Suprapubic skin (tissue), 4 donors: ENCODE results near the gene C5AR2. TPM values are rescaled to one million over a fixed set of nuclear protein-coding genes. Genes with fewer than 3 reads are reported as not detected.
A peak's percentile ranks its signal among the peaks of the same experiment; 100 is the strongest.

Source experiments
- DNase-seq, 2 donors: peaks; one replicate each; pipeline ENCODE4 v3.0.0-alpha.2; 2019; ENCODE audit warnings: low spot score in 2 of 2
- H3K27ac ChIP-seq: fragments of 200-600 bp; sonication (generic); one replicate; pipeline ENCODE4 v1.5.1; 2019
- H3K27me3 ChIP-seq: fragments of 200-600 bp; sonication (generic); one replicate; pipeline ENCODE4 v1.5.1; 2019
- H3K36me3 ChIP-seq: fragments of 200-600 bp; sonication (generic); one replicate; pipeline ENCODE4 v1.5.1; 2019
- H3K4me1 ChIP-seq: fragments of 200-600 bp; sonication (generic); one replicate; pipeline ENCODE4 v1.5.1; 2019
- H3K4me3 ChIP-seq: fragments of 200-600 bp; sonication (generic); one replicate; pipeline ENCODE4 v1.5.1; 2019; ENCODE audit warnings: mild to moderate bottlenecking
- H3K9me3 ChIP-seq: fragments of 200-600 bp; sonication (generic); one replicate; pipeline ENCODE4 v1.5.1; 2019
- EP300 ChIP-seq: sonication (generic); formaldehyde crosslinking; IDR thresholded peaks from one replicate; pipeline ENCODE4 v1.6.1; 2017; ENCODE audit warnings: antibody characterized with exemption
- POLR2A ChIP-seq, 2 donors: fragments of 450-650 bp; IDR thresholded peaks; one replicate each; pipeline ENCODE4 v1.6.1; 2017; ENCODE audit warnings: antibody characterized with exemption in 2 of 2, mild to moderate bottlenecking in 2 of 2, moderate library complexity in 2 of 2
- POLR2AphosphoS5 ChIP-seq, 3 donors: sonication (generic); formaldehyde crosslinking; IDR thresholded peaks; one replicate each; pipeline ENCODE4 v1.6.1; 2017; ENCODE audit warnings: antibody characterized with exemption in 3 of 3
- WGBS: methylation state at CpG from one replicate; pipeline ENCODE4 v1.1.5; 2018; 5-methylcytosine and 5-hydroxymethylcytosine counted together
- total RNA-seq, 4 donors: library from RNA; depleted of rRNA; stranded (reverse); fragments of >200 nt; gene quantifications; one replicate each; pipeline ENCODE4 v1.1.0, GENCODE V29; 2016
- TF ChIP-seq, protein P1 (sequence below), 2 donors: fragments of 200-600 bp in 1 of 2; fragments of 450-650 bp in 1 of 2; sonication (generic) in 1 of 2; IDR thresholded peaks; one replicate each; pipeline ENCODE4 v1.5.1; 2016 to 2019; ENCODE audit warnings: antibody characterized with exemption in 2 of 2, mild to moderate bottlenecking in 1 of 2, moderate library complexity in 1 of 2

C5AR2 gene
- total RNA-seq, 4 donors from 2014 or later = 0.68 to 3.1 (median 1.5) TPM

DNA sequence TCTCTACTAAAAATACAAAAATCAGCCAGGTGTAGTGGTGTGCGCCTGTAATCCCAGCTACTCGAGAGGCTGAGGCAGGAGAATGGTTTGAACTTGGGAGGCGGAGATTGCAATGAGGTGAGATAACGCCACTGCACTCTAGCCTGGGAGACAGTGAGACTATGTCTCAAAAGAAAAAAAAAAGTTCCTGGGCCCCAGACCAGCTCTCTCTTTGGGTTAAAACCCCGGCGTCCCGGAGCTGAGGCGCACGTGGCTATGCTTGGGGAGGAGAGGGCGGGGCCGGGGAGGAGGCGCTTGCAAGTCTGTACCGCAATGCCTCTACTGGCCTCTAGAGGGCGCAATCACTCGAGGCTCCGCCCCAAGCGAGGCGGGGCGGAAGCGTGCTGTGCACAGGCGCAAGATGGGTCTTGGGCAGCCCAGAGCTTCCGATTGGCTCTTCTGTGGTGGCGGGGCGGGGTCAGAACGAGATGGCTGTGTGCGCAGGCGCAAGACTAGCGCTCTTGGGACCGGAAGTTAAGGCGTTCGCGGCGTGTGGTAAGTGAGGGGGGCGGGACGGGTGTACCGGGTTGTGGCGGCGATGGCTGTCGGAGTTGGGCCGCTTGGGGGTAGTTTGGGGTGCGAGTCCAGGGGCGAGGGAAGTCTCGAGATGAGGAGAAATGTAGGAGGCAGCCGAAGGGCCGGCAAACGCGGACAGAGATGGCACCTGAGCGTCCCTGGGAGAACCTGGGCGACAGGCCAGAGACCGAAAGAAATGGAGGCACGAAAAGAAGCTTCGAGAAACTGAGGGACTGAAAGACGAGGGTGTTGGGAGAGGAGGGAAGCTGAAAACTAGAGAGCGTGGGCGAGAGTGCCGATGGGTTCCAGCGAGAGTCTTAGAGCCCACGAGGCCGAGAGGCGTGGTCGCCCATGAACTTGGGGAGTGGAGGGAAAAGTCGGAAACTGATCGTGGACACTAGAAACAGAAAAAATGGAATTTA lies 17.1 kb downstream of the C5AR2 start, which contains the start of gene DHX34:
Gene DHX34, plus strand, starts transcription at position 497 of the 977 bp plus-strand sequence. CDS start 3,716 bp downstream, outside the sequence.
- Histone ChIP-seq H3K4me3 (peak within 1 kb of the TSS; percentile 90), H3K4me1 (peaks cover 17% of the 10 kb centered on the region), H3K9me3 (no peaks in the 10 kb centered on the region), H3K27ac (peak within 1 kb of the TSS; percentile 76), H3K36me3 (peaks cover 16% of the 10 kb centered on the region), H3K27me3 (no peaks in the 10 kb centered on the region)
- DNase-seq = peak; percentile 99
- TF ChIP-seq POLR2AphosphoS5 (IDR thresholded peaks at IDR 0.05) (peak in 2 of 3 donors; percentile 12 to 20), POLR2A (IDR thresholded peaks at IDR 0.05) (peak in 1 of 2 donors; percentile 61), EP300 (no peak)
- TF ChIP-seq, protein P1, sequence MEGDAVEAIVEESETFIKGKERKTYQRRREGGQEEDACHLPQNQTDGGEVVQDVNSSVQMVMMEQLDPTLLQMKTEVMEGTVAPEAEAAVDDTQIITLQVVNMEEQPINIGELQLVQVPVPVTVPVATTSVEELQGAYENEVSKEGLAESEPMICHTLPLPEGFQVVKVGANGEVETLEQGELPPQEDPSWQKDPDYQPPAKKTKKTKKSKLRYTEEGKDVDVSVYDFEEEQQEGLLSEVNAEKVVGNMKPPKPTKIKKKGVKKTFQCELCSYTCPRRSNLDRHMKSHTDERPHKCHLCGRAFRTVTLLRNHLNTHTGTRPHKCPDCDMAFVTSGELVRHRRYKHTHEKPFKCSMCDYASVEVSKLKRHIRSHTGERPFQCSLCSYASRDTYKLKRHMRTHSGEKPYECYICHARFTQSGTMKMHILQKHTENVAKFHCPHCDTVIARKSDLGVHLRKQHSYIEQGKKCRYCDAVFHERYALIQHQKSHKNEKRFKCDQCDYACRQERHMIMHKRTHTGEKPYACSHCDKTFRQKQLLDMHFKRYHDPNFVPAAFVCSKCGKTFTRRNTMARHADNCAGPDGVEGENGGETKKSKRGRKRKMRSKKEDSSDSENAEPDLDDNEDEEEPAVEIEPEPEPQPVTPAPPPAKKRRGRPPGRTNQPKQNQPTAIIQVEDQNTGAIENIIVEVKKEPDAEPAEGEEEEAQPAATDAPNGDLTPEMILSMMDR (IDR thresholded peaks at IDR 0.05) = peak; percentile 98 to 100
- WGBS = 3% methylated on average over 54 of the region's 63 CpGs

DNA sequence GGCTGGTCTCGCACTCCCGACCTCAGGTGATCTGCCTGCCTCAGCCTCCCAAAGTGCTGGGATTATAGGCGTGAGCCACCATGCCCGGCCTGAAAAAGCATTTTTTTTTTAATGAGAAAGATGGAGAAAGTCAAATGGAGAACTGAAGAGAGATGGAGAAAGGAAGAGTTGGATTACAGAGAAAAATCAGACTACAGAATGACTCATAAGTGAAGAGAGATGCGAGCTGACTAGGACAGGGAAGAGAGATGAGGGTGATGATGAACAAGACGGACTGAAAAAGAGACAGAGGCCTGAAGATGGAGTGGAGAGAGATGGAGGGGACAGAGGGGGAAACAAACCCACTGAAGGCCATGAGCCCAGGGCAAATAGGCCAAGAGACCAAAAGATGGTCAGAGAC lies 18.7 kb downstream of the C5AR2 start:
- H3K36me3 ChIP-seq = peaks cover 29% of the 10 kb centered on the region
- no peak for DNase-seq
- no peak overlapping the region for H3K4me3 ChIP-seq
- TF ChIP-seq, protein P1 (IDR thresholded peaks at IDR 0.05) = no peak
- no peak for TF ChIP-seq POLR2A (IDR thresholded peaks at IDR 0.05)
- TF ChIP-seq POLR2AphosphoS5 (IDR thresholded peaks at IDR 0.05) = no peak
- no peak for TF ChIP-seq EP300
- 88% methylated on average over 6 of the region's 6 CpGs for WGBS
- no peaks in the 10 kb centered on the region for H3K27me3 ChIP-seq
- H3K9me3 ChIP-seq = no peaks in the 10 kb centered on the region
- peaks cover 17% of the 10 kb centered on the region for H3K4me1 ChIP-seq
- no peak overlapping the region for H3K27ac ChIP-seq

DNA sequence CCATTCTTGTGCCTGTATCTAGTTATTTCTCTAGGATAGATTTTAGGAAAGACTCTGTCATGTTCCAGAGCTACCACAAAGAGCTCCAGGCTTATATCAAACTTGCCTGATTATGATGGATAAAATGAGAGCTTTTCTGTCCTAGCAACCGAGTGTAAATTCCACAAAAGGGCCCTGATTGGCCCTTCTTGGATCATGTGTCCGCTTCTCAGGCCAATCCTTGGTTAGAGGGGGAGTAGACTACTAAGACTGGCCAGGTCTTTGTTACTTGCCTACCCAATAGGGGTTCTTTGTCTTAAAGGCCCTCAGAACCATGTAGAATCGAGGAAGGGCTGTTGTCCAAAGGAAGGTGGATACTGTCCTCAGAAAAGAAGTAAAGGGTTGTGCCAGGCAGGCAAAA lies 19.6 kb downstream of the C5AR2 start:
- TF ChIP-seq EP300 = no peak
- no peak for TF ChIP-seq POLR2AphosphoS5 (IDR thresholded peaks at IDR 0.05)
- TF ChIP-seq, protein P1 (IDR thresholded peaks at IDR 0.05) = no peak
- TF ChIP-seq POLR2A (IDR thresholded peaks at IDR 0.05) = no peak
- H3K9me3 ChIP-seq = no peaks in the 10 kb centered on the region
- no peaks in the 10 kb centered on the region for H3K27me3 ChIP-seq
- no peak for DNase-seq
- H3K4me1 ChIP-seq = peaks cover 17% of the 10 kb centered on the region
- 85% methylated on average over 3 of the region's 3 CpGs for WGBS
- no peak overlapping the region for H3K27ac ChIP-seq
- H3K36me3 ChIP-seq = peaks cover 38% of the 10 kb centered on the region
- no peak overlapping the region for H3K4me3 ChIP-seq

DNA sequence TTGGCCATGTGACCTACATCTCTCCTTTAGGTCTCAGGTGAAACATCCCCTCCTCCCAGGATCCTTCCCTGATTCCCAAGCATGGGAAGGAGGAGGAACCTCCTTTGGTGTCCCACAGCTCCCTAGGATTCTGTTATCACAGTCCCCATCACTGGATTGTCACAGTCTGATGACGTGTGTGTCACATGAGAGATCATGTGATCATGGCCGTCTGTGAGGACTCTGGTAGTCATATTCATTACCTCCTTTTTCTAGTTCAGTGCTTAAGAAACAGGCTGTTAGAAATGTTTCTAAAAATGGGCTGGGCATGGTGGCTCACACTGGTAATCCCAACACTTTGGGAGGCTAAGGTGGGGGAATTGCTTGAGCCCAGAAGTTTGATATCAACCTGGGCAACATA lies 20.1 kb downstream of the C5AR2 start:
- no peak for DNase-seq
- peaks cover 17% of the 10 kb centered on the region for H3K4me1 ChIP-seq
- no peak overlapping the region for H3K27ac ChIP-seq
- H3K36me3 ChIP-seq = peaks cover 44% of the 10 kb centered on the region
- no peaks in the 10 kb centered on the region for H3K9me3 ChIP-seq
- 60% methylated on average over 2 of the region's 2 CpGs for WGBS
- no peak overlapping the region for H3K4me3 ChIP-seq
- H3K27me3 ChIP-seq = no peaks in the 10 kb centered on the region
- no peak for TF ChIP-seq POLR2A (IDR thresholded peaks at IDR 0.05)

DNA sequence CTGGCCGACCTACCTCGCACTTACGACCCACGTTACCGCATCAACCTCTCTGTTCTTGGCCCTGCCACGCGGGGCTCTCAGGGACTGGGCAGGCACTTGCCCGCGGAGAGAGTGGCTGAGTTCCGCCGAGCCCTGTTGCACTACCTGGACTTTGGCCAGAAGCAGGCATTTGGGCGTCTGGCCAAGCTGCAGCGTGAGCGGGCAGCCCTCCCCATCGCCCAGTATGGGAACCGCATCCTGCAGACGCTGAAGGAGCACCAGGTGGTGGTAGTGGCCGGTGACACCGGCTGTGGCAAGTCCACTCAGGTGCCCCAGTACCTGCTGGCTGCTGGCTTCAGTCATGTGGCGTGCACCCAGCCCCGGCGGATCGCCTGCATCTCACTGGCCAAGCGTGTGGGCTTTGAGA lies 21.3 kb downstream of the C5AR2 start:
- no peak overlapping the region for H3K4me3 ChIP-seq
- H3K9me3 ChIP-seq = no peaks in the 10 kb centered on the region
- H3K36me3 ChIP-seq = peaks cover 56% of the 10 kb centered on the region
- H3K27ac ChIP-seq = no peak overlapping the region
- TF ChIP-seq POLR2A (IDR thresholded peaks at IDR 0.05) (no peak), EP300 (no peak), POLR2AphosphoS5 (IDR thresholded peaks at IDR 0.05) (no peak)
- TF ChIP-seq, protein P1 (IDR thresholded peaks at IDR 0.05) = no peak
- DNase-seq = no peak
- H3K4me1 ChIP-seq = peaks cover 17% of the 10 kb centered on the region
- H3K27me3 ChIP-seq = no peaks in the 10 kb centered on the region
- WGBS = 96% methylated on average over 12 of the region's 24 CpGs
